GM11168 (cell line): ENCODE results near the gene ANKMY1.
"Not testable (repeated sequence)": the region's sequence is repeated elsewhere in the genome, so short reads cannot be mapped to it uniquely, and the experiment has no call there.

Experiments
- in situ Hi-C: fragments of 300-500 bp; cut with MboI; formaldehyde crosslinking; loops from one replicate; pipeline ENCODE4 v1.12.0; 2022; ENCODE audit warnings: low sequenced_read_pairs; ENCODE audit not compliant: unreplicated experiment

Gene ANKMY1

DNA sequence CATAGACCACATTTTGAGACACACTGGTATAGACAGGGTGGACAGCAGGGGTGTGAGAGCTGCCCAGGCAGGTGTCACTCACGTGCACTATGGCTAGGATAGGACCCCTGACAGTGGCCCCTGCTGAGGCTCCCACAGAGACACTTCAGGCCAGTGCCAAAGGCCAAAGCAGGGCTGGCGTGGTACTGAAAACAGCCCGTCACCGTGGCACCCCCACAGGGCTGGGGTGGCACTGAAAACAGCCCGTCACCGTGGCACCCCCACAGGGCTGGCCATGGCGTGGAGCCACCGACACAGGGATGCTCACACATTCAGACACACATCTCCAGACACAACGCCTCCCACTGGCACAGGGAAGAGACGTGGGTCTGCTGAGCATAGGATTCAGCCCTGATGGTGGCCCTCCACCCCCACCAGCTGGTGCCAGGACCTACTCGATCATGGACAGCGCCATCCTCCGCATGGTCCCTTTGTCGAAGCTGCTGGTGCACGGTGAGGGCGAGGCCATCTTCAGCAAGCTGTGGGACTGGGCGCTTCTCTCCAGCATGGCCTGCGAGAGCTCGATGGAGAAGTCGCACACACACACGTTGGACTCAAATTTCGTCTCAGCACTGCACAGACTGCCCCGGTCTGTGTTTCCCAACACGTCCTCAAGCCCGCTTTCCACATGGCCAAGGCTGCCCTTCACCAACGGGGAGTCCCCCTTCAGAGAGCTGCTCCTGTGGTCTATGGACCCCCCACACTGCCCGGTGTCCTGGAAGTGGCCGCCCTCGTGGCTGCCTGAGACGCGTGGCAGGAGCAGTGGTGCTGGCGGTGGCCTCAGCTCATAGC, 34.1 kb downstream of the ANKMY1 start:
- in situ Hi-C loops = no loop called here

DNA sequence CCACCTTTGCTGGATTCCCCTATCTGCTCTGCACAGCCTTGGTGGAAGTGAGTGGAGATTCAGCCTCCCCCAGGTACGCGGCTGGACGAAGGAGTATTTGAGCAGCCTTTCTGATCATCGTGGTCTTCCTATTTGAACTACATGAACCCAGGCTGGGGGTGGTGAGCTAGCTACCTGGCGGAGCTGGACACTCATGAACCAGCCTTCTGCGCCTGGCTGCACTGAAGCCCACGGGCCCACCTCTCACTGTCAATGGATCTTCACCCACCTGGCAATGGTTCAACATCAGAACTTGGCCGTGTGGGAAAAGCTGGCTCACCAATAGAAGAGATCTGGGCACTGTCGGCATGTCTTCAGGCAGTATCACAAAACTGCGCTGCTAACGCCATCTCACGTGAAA, 35.4 kb downstream of the ANKMY1 start:
- in situ Hi-C loops = no loop called here

DNA sequence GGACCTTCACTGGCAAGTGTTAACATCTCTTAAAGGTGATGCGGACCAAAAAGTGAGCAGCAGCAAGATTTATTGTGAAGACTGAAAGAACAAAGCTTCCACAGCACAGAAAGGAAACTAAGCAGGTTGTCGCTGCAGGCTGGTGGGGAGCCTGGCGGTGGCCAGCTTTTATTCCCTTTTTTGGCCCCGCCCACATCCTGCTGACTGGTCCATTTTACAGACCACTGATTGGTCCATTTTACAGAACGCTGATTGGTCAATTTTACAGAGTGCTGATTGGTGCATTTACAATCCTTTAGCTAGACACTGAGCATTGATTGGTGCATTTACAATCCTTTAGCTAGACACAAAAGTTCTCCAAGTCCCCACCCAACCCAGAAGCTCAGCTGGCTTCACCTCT, 35.9 kb downstream of the ANKMY1 start:
- in situ Hi-C loops = not testable (repeated sequence)

DNA sequence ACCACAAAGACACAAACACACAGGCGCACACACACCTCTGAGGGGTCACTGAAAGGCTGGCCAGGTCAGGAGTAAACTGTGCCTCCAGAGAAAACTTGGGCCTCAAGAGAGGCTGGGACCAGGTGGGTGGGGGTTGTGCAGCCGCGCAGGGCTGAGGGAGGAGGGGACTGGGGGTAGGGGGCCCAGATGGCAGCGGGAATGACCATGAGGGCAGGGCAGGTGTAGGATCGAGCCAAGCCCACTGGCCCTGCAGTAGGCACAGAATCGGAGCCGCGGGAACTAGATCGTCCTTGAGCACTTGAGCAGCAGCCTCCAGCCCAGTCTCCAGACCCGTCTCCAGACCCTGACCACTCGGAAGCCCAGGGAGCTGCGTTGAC, 36.8 kb downstream of the ANKMY1 start:
- in situ Hi-C loops = no loop called here

DNA sequence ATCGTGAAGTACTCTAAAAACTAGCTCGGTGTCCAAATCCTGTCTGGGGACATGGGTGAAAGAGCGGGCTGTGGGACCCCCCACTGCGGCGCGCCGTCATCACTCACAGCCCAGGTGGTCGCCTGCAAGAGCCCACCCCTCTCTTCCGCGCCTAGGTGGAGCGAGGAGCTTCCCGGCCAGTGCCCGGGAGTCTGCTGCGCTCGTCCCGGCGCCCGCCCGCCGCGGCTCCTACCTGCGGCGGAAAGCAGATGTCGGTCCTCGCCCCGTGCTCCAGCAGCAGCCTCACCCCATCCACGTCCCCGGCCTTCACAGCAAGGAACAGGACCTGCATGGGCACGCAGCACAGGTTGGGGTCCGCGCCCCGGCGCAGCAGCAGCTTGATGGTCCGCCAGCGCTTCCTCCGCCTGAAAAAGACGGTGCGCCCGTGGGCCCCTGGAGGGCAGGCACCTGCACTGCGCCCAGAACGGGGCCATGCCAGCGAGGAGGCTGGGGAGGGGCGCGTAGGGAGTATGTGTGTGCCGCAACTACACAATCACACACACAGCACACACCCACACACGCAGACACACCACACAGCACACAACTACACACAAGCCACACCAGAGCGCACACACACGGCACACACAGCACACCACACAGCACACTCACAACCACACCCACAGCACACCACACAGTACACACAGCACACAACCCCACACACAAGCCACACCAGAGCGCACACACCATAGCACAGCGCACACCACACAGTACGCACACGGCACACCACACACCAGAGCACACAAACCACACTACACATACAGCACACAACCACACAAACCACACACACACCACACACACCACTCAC, 37.4 kb downstream of the ANKMY1 start:
- in situ Hi-C loops = no loop called here

DNA sequence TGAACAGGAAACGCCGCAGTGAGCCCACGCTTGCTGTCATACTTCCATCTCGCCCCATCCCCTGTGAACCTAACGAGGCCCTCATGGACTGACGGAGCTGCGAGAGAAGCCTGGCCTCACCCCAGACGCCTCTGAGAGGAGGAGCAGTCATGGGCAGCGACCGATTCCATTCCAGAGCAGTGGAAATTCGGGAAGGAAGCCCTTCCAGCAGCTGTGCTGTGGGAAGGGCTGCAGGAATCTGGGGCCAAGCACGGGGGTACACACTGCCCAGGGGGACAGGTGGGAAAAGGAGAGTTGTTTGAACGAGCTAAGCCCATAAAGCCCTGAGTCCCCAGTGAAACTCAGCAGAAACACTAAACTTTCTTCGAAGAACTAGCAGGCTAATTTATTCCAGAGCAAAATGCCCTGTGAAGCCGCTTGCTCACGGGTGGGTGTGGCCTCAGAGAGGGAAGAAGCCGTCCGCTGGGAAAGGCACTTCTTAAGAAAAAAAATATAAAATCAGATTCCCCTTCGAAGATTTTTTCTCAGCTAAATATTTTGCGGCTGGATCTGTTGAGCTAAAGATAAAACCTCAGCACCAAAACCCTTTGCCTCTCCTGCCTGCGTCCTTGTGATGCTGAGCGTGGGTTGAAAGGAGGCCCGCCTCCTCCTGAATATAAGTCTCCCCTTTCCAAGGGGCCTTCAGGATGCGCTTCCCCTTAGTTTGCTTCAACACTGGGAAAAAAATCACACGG, 38.2 kb downstream of the ANKMY1 start:
- in situ Hi-C loops = no loop called here

DNA sequence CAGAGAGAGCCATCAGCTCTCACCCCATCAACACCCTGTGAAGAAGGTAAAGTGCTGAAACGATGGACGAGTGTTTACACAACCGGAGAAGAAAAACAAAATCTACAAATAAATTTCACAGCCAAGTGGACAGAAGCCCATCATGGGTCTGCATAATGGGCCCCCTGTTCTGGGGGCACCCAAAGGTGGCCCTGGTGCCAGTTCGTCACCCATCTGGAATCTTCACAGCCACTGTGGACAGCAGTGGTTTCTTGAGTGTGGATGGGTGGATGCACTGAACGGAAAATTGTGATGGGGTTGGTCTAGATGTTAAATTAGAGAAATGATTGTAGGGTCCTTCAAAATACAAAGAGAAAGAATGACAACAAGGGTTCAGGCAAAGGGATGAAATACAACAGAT, 38.8 kb downstream of the ANKMY1 start:
- in situ Hi-C loops = no loop called here

DNA sequence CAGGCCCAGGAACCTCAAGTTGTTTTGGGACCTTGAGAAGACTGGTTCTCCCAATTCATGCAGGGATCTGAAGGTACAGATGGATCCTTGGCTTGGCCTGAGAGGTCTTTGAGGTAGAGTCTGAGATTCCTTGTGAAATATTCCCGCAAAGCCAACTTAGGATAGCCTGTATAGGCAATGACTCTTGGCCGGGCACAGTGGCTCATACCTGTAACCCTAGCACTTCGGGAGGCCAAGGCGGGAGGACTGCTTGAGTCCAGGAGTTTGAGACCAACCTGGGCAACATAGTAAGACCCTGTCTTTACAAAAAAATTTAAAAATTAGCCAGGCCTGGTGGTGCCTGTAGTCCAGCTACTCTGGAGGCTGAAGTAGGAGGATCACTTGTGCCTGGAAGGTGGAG, 40.4 kb downstream of the ANKMY1 start:
- in situ Hi-C loops = no loop called here

DNA sequence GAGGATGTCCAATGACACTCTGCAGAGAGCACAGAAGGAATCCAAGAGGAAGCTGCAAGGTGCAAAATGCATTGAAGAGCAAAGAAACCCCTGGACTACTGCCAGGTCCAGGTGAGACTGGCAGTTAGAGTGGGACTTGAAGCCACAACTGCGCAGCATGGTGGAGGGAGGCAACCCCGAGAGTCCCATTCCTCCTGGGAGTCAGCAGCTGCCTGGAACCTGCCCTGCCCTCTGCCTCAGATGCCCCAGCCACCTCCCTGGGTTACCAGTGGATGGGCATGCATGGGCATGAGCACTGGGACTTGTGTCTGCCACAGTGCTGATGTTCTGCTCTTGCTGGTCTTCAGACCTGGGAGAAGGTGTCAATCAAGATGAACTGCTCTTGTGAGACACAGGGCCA, 43.2 kb downstream of the ANKMY1 start:
- in situ Hi-C loops = no loop called here

DNA sequence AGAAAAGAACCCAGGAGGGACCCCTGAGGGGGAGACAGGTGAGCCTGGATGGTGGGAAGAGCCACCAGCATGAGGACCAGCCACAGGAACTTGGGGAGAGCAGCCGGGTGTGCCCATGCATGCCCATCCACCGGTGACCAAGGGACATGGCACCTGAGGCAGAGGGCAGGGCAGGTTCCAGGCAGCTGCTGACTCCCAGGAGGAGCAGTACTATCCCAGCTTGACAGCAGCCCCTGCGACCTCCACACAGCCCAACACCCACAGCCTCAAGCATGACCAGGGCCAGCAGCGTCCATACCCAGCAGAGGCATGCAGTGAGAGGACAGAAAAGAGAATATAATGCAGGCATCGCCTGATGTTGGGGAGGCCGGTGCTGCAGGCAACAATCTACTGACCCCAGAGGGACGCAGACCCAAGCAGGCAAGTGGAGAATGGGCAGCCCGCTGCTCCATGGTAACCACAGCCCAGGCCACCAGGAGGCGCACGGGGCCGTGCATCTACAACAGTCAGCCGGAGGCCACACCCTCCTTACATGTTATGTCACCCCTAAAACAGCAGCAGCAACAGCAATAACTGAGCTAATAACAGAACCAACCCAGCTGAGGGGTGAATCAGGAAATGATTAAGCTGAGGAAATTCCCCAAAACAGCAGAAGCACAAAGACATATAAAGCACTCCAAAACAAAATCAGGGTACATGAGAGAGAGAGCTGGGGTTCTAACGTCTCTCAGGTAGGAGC, 44.1 kb downstream of the ANKMY1 start:
- in situ Hi-C loops = no loop called here

DNA sequence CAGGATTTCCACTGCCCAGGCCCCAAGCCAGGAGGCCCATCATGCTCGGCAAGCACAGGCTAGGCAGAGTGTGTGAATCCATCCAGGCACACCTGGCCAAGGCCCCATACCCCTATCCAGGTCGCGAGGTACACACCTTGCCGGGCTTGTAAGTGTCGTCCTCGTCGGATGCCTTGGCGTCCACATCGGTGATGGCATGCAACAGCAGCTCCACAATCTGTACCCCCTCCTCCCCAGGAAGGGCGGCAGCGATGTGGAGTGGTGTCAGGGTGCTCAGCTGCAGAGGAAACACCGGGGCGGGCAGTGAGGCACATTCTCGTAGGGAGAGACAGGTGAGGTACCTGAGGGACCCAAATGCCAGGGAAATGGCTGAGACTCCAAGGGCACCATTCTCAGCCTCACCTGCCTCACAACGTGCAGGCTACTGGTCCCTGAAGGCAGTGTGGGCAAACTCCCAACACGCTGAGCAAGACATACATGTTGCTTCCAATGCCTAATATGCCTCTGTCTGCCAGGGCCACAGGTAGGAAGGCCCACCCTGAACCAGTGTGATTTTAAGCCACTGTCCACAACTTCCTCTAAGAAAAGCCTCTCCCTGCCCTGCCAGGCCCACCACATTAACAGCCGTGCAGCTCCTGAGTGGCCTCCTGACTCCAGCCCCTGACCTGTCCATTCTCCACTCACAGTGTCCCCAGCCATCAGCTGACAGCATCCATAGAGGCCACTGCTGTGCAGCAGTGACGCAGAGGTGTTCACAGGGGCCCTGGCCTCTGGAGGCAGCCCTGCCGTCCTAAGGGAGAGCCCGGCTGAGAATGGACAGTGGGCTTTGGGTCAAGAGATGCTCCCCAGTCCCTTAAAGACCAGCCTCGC, 44.9 kb downstream of the ANKMY1 start:
- in situ Hi-C loops = no loop called here

DNA sequence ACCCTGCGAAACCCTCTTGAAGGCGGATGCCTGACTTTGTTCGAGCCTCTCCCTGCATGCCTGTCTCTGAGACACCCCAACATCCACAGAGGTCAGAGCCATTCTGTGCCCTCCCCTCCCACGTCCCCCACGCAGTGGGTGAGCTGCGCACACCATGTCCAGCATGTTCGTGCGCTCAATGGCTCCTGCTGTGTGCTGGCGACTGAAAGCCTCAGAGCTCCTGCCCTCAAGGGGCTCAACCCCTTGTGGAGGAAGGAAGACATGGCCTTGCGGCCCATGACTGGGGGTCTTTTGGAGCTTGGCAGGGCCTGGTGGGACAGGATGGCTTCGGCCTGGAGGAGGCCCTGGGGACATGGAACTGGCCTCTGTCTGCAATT, 45.7 kb downstream of the ANKMY1 start:
- in situ Hi-C loops = no loop called here

DNA sequence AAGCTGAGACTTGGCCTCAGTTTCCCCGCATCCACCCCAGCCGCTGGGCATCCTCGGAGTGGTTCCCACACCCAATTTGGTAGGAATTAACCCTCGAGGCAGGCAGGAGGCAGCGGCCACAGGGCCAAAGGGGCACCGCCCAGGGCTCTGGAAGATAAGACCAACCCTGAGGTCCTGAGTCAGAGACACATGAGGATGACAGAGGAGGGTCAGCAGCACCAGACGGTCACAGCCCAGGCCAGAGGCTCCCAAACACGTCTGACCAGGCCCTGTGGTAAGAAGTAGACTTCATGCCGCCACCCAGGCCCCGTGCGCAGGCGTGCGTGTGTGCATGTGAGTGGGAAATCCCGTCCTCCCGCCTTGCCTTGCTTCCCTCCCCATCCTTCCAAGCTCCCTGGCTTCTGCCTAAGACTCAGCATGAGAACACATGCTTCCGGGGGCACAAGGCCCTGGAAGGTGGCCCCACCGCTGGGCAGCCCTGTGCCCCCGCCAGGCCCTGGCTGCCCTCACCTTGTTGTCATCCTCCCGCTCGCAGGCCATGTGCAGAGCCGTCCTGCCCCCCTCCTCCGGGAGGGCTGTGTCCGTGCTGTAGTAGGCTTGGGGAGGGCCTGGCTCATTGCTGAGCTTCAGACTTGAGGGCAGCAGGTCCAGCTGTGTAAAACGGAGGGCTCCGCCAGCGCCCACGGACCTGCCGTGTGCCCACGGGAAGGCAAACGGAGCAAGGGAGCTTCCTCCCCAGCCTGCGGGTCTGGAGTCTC, 46.3 kb downstream of the ANKMY1 start:
- in situ Hi-C loops = no loop called here

DNA sequence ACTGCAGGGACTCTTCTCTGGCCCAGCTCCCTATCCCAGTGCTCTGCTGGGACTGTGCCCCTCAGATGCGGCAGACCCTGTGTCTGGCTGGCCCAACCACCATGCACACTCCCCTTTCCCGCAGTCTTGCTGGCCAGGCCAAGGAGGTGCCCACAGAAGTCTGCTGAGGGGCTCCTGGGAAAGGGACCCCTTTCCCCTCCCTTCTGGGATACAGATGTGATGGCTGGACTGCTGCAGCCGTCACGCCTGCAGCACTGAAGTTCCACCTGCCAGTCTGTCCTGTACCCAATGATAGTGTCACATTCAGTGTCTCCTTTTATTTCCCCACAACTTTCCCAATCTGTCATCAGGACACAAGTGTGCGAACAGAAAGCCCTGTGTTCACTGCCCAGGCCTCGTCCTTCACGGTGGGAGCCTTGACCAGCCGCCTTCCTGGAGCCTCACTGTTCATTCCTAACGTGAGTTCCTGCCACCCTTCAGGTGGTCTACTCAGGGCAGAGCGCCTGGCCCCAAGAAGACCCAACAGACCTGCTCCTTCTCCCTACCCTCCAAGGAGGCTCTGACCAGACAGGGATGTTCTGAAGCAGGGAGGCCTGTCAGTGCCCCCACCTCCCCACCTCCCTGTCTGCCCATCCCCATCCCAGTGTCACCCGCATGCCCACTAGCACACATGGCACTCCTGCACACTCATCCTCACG, 47.1 kb downstream of the ANKMY1 start:
- in situ Hi-C loops = no loop called here

DNA sequence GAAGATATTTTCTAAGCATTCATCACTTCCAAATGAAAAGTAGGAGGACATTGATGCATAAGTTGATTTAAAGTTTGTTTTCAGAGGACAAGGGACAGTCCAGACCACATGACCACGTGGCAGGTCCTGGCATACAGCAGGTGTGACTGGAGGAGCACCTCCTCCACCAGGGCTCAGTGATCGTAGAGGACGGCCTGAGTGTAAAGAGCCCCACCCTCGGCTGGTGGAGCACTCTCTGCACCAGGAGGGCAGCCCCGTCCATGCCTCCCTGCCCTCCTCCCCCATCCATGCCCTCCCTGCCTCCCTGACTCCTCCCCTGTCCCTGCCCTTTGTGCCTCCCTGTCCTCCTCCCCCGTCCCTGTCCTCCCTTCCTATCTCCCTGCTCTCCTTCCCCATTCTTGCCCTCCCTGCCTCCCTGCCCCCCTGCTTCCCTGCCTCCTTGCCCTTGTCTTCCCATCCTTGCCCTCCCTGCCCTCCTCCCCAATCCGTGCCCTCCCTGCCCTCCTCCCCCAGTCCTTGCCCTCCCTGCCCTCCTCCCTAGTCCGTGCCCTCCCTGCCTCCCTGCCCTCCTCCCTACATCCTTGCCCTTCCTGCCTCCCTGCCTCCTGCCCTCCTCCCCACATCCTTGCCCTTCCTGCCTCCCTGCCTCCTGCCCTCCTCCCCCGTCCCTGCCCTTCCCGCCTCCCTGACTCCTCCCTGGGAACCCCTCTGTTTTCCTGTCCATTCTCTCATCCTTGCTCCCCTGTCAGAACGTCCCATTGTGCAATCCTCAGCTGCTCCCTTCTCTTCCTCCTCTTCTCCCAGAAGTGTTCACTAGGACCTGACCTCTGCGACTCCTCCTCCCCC, 47.9 kb downstream of the ANKMY1 start:
- in situ Hi-C loops = no loop called here

DNA sequence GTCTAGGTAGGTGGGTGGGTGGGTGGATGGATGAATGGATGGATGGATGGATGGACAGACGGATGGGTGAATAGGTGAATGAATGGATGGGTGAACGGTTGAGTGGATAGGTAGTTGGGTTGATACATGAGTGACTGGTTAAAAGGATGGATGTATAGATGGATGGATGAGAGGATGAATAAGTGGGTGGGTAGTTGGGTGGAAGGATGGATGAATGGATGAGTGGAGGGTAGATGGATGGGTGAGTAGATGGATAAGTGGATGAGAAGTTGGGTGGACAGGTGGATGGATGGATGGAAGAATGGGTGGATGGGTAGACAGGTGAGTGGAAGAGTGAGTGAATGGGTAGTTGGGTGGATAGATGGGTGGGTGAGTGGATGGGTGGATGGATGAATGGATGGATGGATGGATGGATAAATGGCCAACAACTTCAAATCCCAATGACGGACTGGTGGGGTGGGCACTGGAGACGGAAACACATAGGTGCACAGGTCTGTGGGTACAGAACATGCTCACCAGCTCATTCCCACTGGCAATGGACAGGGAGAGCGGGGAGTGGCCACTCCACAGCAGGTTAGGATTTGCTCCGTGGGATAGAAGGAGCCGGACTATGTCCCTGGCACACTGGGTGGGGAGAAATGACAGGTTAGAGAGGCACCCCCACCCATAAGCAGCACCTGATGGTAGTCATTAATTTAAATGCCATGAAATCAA, 48.8 kb downstream of the ANKMY1 start:
- in situ Hi-C loops = no loop called here
